AG04450 (cell line): Measurements from ENCODE around the gene ABCA10. TPM values are rescaled to one million over a fixed set of nuclear protein-coding genes. Genes with fewer than 3 reads are reported as not detected.

Source experiments
- CTCF ChIA-PET: fragments of 300-600, 350-600 bp; formaldehyde crosslinking; extraction: SDS; loops from one replicate; lab custom pipeline; 2022; ENCODE audit warnings: antibody characterized with exemption, inconsistent platforms; lab: Charles Lee
- POLR2A ChIA-PET: fragments of 350-600 bp; formaldehyde crosslinking; extraction: SDS; loops from one replicate; lab custom pipeline; 2021; ENCODE audit warnings: antibody characterized with exemption, inconsistent platforms; lab: Yijun Ruan, JAX
- DNase-seq: peaks from one replicate; pipeline ENCODE4 v3.0.0-alpha.2; 2011; ENCODE audit warnings: low read depth, low spot score
- H3K27ac ChIP-seq: one replicate; pipeline ENCODE4 v1.5.1; 2012; ENCODE audit warnings: low read depth, low read length, control low read depth
- H3K27me3 ChIP-seq: one replicate; pipeline ENCODE4 v1.6.0; 2012; ENCODE audit warnings: low read length; ENCODE audit not compliant: control insufficient read depth, insufficient read depth
- H3K4me3 ChIP-seq: 2 replicates; pipeline ENCODE4 v1.5.1; 2011; ENCODE audit warnings: mild to moderate bottlenecking, low read depth, low read length, control low read depth
- H3K9me3 ChIP-seq: 2 replicates; pipeline ENCODE4 v1.5.1; 2012; ENCODE audit warnings: low read length; ENCODE audit not compliant: control insufficient read depth, insufficient read depth
- polyA plus RNA-seq: library from polyadenylated mRNA; depleted of rRNA; stranded (reverse); fragments of >200 nt; gene quantifications from 2 replicates; pipeline ENCODE4 v1.2.3, GENCODE V29; 2011
- TF ChIP-seq, protein P1 (sequence below): IDR thresholded peaks from 2 replicates; pipeline ENCODE4 v1.5.1; 2011; ENCODE audit warnings: low read depth, low read length, control low read depth, inconsistent platforms

Gene ABCA10
- polyA plus RNA-seq, 1 experiment: 0.58 TPM

DNA sequence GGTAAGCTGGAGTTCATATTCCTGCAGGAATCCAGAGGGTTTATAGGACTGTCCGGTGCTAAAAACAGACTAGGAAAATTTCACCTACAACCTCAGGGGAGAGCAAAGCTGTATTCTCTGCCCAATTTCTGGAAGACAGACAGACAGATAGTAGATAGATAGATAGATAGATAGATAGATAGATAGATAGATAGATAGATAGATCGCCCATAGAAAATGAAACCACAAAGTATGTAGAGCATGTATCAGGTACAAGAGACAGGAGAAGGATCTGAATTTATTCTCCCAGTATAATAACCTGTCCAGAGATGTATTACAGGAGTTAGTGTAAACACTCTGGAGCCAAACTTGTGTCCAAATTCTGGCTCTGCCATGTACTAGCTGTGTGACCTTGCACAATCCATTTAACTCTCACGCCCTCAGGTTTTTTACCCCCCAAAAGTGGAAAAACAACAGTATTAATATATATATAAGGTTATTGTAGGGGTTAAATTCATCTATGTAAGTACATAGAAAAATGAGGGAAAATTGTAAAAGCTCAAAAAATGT, 84.9 kb downstream of the ABCA10 start:
- TF ChIP-seq, protein P1, sequence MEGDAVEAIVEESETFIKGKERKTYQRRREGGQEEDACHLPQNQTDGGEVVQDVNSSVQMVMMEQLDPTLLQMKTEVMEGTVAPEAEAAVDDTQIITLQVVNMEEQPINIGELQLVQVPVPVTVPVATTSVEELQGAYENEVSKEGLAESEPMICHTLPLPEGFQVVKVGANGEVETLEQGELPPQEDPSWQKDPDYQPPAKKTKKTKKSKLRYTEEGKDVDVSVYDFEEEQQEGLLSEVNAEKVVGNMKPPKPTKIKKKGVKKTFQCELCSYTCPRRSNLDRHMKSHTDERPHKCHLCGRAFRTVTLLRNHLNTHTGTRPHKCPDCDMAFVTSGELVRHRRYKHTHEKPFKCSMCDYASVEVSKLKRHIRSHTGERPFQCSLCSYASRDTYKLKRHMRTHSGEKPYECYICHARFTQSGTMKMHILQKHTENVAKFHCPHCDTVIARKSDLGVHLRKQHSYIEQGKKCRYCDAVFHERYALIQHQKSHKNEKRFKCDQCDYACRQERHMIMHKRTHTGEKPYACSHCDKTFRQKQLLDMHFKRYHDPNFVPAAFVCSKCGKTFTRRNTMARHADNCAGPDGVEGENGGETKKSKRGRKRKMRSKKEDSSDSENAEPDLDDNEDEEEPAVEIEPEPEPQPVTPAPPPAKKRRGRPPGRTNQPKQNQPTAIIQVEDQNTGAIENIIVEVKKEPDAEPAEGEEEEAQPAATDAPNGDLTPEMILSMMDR: no peak
- Histone ChIP-seq H3K27me3 (no peaks in the 10 kb centered on the region), H3K9me3 (no peaks in the 10 kb centered on the region), H3K27ac (no peak overlapping the region), H3K4me3 (no peak overlapping the region)
- CTCF ChIA-PET: no interaction called here
- DNase-seq: no peak
- POLR2A ChIA-PET: no interaction called here

DNA sequence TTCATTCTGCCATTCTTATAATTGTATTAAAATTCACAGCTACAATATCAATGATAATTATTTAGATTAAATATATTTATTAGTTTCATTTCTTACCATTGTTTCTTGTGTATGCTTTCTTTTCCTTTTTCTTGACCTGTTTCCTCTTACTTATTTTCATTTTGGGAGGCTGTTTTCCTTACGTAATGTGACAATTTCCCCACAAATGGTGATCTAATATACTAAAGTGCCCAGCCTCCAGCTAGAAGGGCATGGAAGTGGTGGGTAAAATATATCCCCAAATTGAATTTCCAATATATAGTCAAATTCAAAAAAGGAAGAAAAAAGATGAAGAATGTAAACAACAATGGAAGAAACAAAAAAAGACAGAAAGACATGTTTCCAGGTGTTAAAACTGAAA, 85.5 kb downstream of the ABCA10 start:
- Histone ChIP-seq H3K27ac (no peak overlapping the region), H3K4me3 (no peak overlapping the region), H3K27me3 (no peaks in the 10 kb centered on the region), H3K9me3 (no peaks in the 10 kb centered on the region)
- no peak for DNase-seq
- TF ChIP-seq, protein P1: no peak
- ChIA-PET CTCF (no interaction called here), POLR2A (no interaction called here)

DNA sequence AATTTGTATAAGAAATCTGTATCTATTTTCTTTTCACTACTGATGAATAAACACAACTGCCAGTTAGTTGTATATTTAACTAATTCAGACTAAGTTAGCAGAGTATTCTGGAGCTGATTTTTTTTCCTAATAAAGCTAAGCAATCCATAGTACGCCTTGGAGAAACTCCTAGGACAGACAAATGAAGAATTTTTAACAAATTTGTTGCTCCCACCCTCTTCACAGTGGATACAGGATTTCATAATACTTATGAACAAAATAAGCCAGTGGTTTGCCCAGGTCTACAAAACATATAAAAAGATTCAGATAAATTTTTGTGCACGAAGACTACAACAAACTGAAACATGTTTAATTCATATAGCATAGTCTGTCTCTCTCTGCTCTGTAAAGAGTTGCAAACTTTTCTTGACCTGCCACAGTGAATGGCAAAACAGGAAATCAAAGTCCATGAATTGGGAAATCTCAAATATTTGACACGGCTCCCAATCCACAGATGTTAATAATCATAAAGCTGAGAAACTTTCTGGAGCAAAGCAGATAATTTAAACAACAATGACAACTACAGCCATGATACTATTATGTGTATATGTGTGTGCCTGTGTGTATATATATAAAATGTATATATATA, 86.3 kb downstream of the ABCA10 start:
- TF ChIP-seq, protein P1: no peak
- ChIA-PET CTCF (interaction anchor here (1.1 kb wide), 1 partner anchor 365 kb away, joined by 3 read pairs; no protein-coding TSS in a partner anchor), POLR2A (no interaction called here)
- H3K4me3 ChIP-seq: no peak overlapping the region; the same call in 1 of the 2 replicates
- H3K27me3 ChIP-seq: no peaks in the 10 kb centered on the region
- H3K9me3 ChIP-seq: no peaks in the 10 kb centered on the region
- DNase-seq: peak; percentile 15
- no peak overlapping the region for H3K27ac ChIP-seq

DNA sequence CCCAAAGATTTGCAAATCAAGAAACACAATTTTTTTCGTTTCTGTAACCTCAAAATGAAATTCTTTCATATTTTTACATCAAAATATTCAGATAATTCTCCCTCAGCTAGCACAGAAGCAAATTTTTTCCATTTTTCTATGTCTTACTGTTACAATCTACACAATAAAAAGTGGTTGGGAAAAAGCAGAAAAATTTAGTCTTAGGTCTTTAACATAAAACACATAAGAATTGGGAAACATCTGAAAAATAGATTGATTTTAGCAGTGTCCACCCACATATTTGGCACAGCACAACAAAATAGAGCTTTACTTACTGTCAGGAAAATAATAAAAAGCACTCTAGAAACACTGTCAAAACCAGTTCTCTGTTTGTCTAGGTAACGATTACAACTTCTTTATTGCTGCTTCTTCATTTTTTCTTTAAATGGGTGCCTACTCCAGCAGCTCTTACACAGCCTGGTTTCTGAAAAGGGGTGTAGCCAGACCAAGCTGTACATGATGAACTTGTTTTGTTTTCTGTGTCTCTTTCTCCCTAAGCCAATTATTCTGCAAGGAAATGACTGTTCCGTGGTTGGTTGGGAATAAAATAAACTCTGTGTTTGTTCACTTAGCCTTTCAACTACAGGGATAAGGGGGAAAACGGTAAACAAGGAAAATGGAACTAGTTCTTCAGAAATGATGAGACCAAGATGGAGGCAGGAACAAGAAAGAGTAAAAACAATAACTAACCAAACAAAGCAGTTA, 87.0 kb downstream of the ABCA10 start, which contains the start of gene ABCA6:
ABCA6 (minus strand) TSS at position 465 of the 744 bp plus-strand sequence. CDS start 1,192 bp downstream, outside the sequence.
- ChIA-PET POLR2A (no interaction called here), CTCF (interaction anchor here (1.1 kb wide), 1 partner anchor 364 kb away, joined by 3 read pairs; no protein-coding TSS in a partner anchor)
- Histone ChIP-seq H3K27ac (no peak within 1 kb of the TSS), H3K4me3 (no peak within 1 kb of the TSS; the same call in 1 of the 2 replicates), H3K9me3 (no peaks in the 10 kb centered on the region), H3K27me3 (no peaks in the 10 kb centered on the region)
- TF ChIP-seq, protein P1: no peak
- no peak for DNase-seq

DNA sequence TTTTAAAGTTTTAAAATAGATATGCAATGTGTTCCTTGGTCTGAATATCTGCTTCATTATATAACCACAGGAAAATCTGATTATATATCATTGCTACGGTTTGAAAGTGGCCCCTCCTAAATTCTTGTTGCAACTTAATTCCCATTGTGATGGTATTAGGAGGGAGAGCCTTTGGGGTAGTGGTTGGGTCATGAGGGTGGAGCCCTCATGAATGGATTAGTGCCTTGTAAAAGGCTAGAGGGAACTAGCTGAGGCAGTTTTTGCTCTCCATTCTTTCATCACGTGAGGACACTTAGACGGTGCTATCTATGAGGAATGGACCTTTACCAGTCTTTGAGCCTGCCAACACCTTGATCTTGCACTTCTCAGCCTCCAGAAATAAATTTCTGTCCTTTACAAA, 94.5 kb downstream of the ABCA10 start:
- Histone ChIP-seq H3K9me3 (no peaks in the 10 kb centered on the region), H3K27me3 (no peaks in the 10 kb centered on the region), H3K27ac (no peak overlapping the region), H3K4me3 (no peak overlapping the region)
- ChIA-PET CTCF (no interaction called here), POLR2A (no interaction called here)
- DNase-seq: no peak
- TF ChIP-seq, protein P1: no peak
